Left lung (tissue), 10 donors: Measurements from ENCODE around the gene PRR7. TPM values are rescaled to one million over a fixed set of nuclear protein-coding genes. Genes with fewer than 3 reads are reported as not detected.

Experiments
- ATAC-seq: fragments of 200-7000 bp; cut with Tn5 transposase; one replicate; pipeline ENCODE4 v1.9.1; 2020; ENCODE audit warnings: moderate library complexity
- DNase-seq, 4 donors: peaks; one replicate each; pipeline ENCODE4 v3.0.0-alpha.2; 2013 to 2020
- H3K27ac ChIP-seq, 2 donors: fragments of 200-600 bp; sonication (generic) in 1 of 2; one replicate each; pipeline versions ENCODE4 v1.5.0 to v1.8.0; 2020 to 2021
- H3K27me3 ChIP-seq, 2 donors: fragments of 200-600 bp; sonication (generic) in 1 of 2; one replicate each; pipeline versions ENCODE4 v1.5.0 to v1.8.0; 2020 to 2021
- H3K36me3 ChIP-seq, 2 donors: fragments of 200-600 bp; sonication (generic) in 1 of 2; one replicate each; pipeline versions ENCODE4 v1.5.0 to v1.8.0; 2020 to 2021
- H3K4me1 ChIP-seq, 2 donors: fragments of 200-600 bp; one replicate each; pipeline ENCODE4 v1.8.0; 2021
- H3K4me3 ChIP-seq, 2 donors: fragments of 200-600 bp; sonication (generic) in 1 of 2; one replicate each; pipeline versions ENCODE4 v1.5.0 to v1.8.0; 2020 to 2021; ENCODE audit warnings: mild to moderate bottlenecking in 1 of 2
- H3K9me3 ChIP-seq, 2 donors: fragments of 200-600 bp; sonication (generic) in 1 of 2; one replicate each; pipeline versions ENCODE4 v1.5.0 to v1.8.0; 2020 to 2021
- CTCF ChIP-seq, 2 donors: fragments of 200-600 bp; sonication (generic) in 1 of 2; IDR thresholded peaks; one replicate each; pipeline versions ENCODE4 v1.5.0 to v1.8.0; 2021; ENCODE audit warnings: antibody characterized with exemption in 2 of 2
- intact Hi-C, 2 donors: fragments of 100-400 bp; cut with DNase I; formaldehyde crosslinking; loops; one replicate each; pipeline versions ENCODE4 v1.11.2 to v1.14.2; 2022
- polyA plus RNA-seq, 6 donors: library from polyadenylated mRNA; unstranded; fragments of 120-200 nt; gene quantifications; one replicate each; pipeline ENCODE4 v1.2.1, GENCODE V29; 2013; ENCODE audit not compliant: insufficient read length in 6 of 6
- total RNA-seq, 2 donors: library from RNA; stranded (reverse); fragmentation: NEBNext Ultra II Directional; extraction: Animal tissue kit (Norgen Biotek cat#: 25700); gene quantifications; one replicate each; pipeline ENCODE4 v1.2.1, GENCODE V29; 2021
- donor health status: DM: no; HTN: yes; CAD: no.
- donor health status: DM: no; HTN: no; CAD: no.

The PRR7 gene
- total and polyA plus RNA-seq, 8 donors = 0.30 to 4.1 (median 1.0) TPM

- Histone ChIP-seq H3K27me3 (no peaks in the 10 kb centered on the region), H3K9me3 (no peaks in the 10 kb centered on the region), H3K4me3 (peak overlapping the region in 1 of 2 donors; percentile 18), H3K4me1 (peaks cover 6 to 69% of the 10 kb centered on the region in 2 donors), H3K36me3 (peaks cover 0 to 57% of the 10 kb centered on the region in 2 donors), H3K27ac (peak overlapping the region in 1 of 2 donors; percentile 96)
- intact Hi-C loops = no loop called here
- TF ChIP-seq CTCF (IDR thresholded peaks at IDR 0.05) = no peak
- ATAC-seq = no peak
- no peak for DNase-seq
Observed at GRCh38 chr5:177430972-177431316, 15.7 kb upstream of the PRR7 start.

GRCh38 chr5:177431317-177432142, 15.1 kb upstream of the PRR7 start:
- TF ChIP-seq CTCF (IDR thresholded peaks at IDR 0.05) = no peak
- Histone ChIP-seq H3K27ac (peak overlapping the region; percentile 19 to 96), H3K4me1 (peaks cover 6 to 69% of the 10 kb centered on the region in 2 donors), H3K4me3 (peak overlapping the region in 1 of 2 donors; percentile 18), H3K9me3 (no peaks in the 10 kb centered on the region), H3K36me3 (peaks cover 0 to 63% of the 10 kb centered on the region in 2 donors), H3K27me3 (no peaks in the 10 kb centered on the region)
- DNase-seq (peak in 2 of 4 donors; percentile 73 to 94), ATAC-seq (no peak)
- intact Hi-C loops = no loop called here

DNA sequence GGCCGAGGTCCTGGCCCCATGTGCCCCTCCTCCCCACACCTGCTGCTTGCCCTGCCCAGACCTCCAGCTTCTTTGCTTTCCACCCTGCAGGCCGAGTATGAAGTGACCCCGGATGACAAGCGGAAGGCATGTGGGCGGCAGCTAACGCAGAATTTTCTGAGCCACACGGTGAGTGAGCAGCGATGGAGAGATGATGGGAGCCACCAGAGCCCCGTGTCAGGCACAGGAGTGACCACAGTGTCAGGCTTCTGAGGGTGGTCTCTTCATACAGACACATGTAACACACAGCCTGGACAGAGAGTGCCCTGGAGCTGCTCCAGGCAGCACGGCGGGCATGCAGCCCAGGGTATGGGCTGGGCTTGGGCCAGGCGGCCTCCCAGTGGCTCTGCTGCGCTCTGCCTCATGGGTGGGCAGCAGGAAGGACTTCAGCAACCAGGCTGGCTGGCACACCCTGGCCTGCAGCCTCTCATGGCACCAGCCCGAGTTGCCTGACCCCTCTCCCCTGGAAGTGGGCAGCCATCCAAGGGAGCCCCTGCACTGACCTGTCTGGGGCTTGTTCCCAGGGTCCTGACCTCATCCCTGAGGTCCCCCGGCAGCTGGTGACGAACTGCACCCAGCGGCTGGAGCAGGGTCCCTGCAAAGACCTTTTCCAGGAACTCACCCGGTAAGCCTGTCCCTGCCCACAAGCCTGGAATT, 14.3 kb upstream of the PRR7 start:
- peak overlapping the region in 1 of 2 donors; percentile 18 for H3K4me3 ChIP-seq
- intact Hi-C loops = no loop called here
- H3K9me3 ChIP-seq = no peaks in the 10 kb centered on the region
- peaks cover 0 to 70% of the 10 kb centered on the region in 2 donors for H3K36me3 ChIP-seq
- DNase-seq (no peak), ATAC-seq (no peak)
- TF ChIP-seq CTCF (IDR thresholded peaks at IDR 0.05) = no peak
- H3K27me3 ChIP-seq = no peaks in the 10 kb centered on the region
- peaks cover 2 to 66% of the 10 kb centered on the region in 2 donors for H3K4me1 ChIP-seq
- peak overlapping the region in 1 of 2 donors; percentile 96 for H3K27ac ChIP-seq

GRCh38 chr5:177432839-177433657, 13.6 kb upstream of the PRR7 start:
- DNase-seq = no peak
- no peaks in the 10 kb centered on the region for H3K9me3 ChIP-seq
- peaks cover 0 to 59% of the 10 kb centered on the region in 2 donors for H3K4me1 ChIP-seq
- H3K27ac ChIP-seq = peak overlapping the region in 1 of 2 donors; percentile 96
- no peak for ATAC-seq
- TF ChIP-seq CTCF (IDR thresholded peaks at IDR 0.05) = no peak
- H3K36me3 ChIP-seq = peaks cover 0 to 78% of the 10 kb centered on the region in 2 donors
- H3K4me3 ChIP-seq = no peak overlapping the region
- intact Hi-C loops = no loop called here
- H3K27me3 ChIP-seq = no peaks in the 10 kb centered on the region
